ENCODE measurements around the gene SIPA1L3. TPM values are rescaled to one million over a fixed set of nuclear protein-coding genes. Genes with fewer than 3 reads are reported as not detected.

SIPA1L3 gene
- total and polyA plus RNA-seq, 2 of the 13 experiments (the other 11 are each of a cell fraction or from before 2014, with no cell fraction given) = 5.5 to 7.7 TPM

DNA sequence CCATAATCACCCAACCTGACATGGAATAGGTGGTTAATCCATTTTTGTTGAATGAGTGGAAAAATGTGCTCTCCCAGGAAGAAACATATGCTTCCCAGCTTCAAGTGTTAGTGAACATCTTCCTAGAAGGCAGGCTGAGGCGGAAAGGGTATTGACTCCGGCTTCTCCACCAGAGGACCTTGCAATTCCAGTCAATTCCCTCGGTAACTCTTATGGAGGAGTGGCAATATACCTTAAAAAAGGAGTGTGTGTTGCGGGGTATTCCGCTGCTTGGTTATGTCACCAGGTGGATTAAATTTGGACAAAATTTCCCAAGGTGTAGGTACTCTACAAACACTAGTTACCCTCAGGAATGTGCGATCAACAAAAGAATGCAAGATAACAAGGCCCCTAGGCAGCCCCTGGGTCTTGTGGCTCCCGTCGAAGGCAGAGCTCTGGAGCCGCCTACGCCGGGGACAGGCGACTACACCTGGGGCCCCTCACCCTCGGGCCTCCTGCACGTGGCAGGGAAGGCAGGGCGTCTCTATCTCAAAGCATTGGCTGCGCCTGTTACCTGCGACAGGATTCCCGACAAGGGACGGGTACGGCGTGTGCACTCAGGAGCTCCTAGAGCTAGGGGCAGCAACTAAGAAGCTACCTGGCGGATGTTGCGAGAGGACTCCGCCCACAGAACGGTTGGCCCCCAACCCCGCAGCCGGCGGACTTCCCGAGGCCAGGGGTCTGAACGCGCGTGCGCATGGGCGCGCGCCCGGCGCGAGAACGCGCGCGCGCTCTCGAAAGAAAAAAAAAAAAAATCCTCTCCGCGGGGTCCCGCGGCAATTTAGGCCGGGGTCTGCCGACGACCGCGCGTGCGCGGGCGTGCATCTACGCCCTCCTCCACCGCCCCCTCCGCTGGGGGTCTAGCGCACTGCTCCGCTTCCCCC lies 801 bp upstream of the SIPA1L3 start, which contains the start of gene WDR87 (continued):
- TF ChIP-seq, protein P1, sequence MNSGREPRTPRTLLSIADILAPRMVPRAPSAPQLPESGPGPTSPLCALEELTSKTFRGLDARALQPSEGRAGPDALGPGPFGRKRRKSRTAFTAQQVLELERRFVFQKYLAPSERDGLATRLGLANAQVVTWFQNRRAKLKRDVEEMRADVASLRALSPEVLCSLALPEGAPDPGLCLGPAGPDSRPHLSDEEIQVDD (CRISPR knock-in tag; IDR thresholded peaks at IDR 0.05; ENCODE audit: borderline replicate concordance) = no peak
- TF ChIP-seq, protein P2, sequence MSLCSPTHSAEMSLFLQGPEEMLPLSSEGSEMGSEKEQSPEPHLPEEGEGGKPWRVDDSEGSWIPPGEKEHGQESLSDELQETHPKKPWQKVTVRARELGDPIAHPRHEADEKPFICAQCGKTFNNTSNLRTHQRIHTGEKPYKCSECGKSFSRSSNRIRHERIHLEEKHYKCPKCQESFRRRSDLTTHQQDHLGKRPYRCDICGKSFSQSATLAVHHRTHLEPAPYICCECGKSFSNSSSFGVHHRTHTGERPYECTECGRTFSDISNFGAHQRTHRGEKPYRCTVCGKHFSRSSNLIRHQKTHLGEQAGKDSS (CRISPR knock-in tag; IDR thresholded peaks at IDR 0.05; ENCODE audit: borderline replicate concordance, low read depth) = no peak
- TF ChIP-seq, protein P3, sequence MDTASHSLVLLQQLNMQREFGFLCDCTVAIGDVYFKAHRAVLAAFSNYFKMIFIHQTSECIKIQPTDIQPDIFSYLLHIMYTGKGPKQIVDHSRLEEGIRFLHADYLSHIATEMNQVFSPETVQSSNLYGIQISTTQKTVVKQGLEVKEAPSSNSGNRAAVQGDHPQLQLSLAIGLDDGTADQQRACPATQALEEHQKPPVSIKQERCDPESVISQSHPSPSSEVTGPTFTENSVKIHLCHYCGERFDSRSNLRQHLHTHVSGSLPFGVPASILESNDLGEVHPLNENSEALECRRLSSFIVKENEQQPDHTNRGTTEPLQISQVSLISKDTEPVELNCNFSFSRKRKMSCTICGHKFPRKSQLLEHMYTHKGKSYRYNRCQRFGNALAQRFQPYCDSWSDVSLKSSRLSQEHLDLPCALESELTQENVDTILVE (CRISPR knock-in tag; IDR thresholded peaks at IDR 0.05) = no peak
- 0 out of 2 replicates have a peak, but pooled peaks have one; percentile 26 for TF ChIP-seq NRL (CRISPR knock-in tag; IDR thresholded peaks at IDR 0.05; ENCODE audit: borderline replicate concordance)
- no peak for TF ChIP-seq NCOA1 (CRISPR knock-in tag; IDR thresholded peaks at IDR 0.05)
- no peak for TF ChIP-seq SMARCC2 (IDR thresholded peaks at IDR 0.05)
- TF ChIP-seq ZFYVE20 (CRISPR knock-in tag; IDR thresholded peaks at IDR 0.05; ENCODE audit: borderline replicate concordance, low read depth) = no peak
- TF ChIP-seq, protein P4, sequence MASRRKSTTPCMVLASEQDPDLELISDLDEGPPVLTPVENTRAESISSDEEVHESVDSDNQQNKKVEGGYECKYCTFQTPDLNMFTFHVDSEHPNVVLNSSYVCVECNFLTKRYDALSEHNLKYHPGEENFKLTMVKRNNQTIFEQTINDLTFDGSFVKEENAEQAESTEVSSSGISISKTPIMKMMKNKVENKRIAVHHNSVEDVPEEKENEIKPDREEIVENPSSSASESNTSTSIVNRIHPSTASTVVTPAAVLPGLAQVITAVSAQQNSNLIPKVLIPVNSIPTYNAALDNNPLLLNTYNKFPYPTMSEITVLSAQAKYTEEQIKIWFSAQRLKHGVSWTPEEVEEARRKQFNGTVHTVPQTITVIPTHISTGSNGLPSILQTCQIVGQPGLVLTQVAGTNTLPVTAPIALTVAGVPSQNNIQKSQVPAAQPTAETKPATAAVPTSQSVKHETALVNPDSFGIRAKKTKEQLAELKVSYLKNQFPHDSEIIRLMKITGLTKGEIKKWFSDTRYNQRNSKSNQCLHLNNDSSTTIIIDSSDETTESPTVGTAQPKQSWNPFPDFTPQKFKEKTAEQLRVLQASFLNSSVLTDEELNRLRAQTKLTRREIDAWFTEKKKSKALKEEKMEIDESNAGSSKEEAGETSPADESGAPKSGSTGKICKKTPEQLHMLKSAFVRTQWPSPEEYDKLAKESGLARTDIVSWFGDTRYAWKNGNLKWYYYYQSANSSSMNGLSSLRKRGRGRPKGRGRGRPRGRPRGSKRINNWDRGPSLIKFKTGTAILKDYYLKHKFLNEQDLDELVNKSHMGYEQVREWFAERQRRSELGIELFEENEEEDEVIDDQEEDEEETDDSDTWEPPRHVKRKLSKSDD (CRISPR knock-in tag; IDR thresholded peaks at IDR 0.05; ENCODE audit: low read depth) = no peak
- TF ChIP-seq ATF7 (IDR thresholded peaks at IDR 0.05) = no peak
- TF ChIP-seq ATF7 (CRISPR knock-in tag; IDR thresholded peaks at IDR 0.05) = no peak
- TF ChIP-seq ZFP41 (CRISPR knock-in tag; IDR thresholded peaks at IDR 0.05; ENCODE audit: borderline replicate concordance) = no peak
- no peak; the same call in 1 of the 2 replicates for TF ChIP-seq SP4 (CRISPR knock-in tag; IDR thresholded peaks at IDR 0.05)
- 0 out of 2 replicates have a peak, but pooled peaks have one; percentile 3 for TF ChIP-seq ZKSCAN8 (CRISPR knock-in tag; IDR thresholded peaks at IDR 0.05; ENCODE audit: borderline replicate concordance)
- peak; percentile 59 for TF ChIP-seq SPEN (CRISPR knock-in tag; IDR thresholded peaks at IDR 0.05; ENCODE audit: low read depth)
- TF ChIP-seq, protein P5, sequence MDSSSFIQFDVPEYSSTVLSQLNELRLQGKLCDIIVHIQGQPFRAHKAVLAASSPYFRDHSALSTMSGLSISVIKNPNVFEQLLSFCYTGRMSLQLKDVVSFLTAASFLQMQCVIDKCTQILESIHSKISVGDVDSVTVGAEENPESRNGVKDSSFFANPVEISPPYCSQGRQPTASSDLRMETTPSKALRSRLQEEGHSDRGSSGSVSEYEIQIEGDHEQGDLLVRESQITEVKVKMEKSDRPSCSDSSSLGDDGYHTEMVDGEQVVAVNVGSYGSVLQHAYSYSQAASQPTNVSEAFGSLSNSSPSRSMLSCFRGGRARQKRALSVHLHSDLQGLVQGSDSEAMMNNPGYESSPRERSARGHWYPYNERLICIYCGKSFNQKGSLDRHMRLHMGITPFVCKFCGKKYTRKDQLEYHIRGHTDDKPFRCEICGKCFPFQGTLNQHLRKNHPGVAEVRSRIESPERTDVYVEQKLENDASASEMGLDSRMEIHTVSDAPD (CRISPR knock-in tag; IDR thresholded peaks at IDR 0.05) = no peak
- no peak for TF ChIP-seq ATF7-NPFF (CRISPR knock-in tag; IDR thresholded peaks at IDR 0.05; ENCODE audit: low read depth)
- TF ChIP-seq TOE1 (CRISPR knock-in tag; IDR thresholded peaks at IDR 0.05) = no peak
- no peak for TF ChIP-seq SRY (CRISPR knock-in tag; IDR thresholded peaks at IDR 0.05)
- TF ChIP-seq RFX1 (IDR thresholded peaks at IDR 0.05) = no peak
- TF ChIP-seq SP1 (IDR thresholded peaks at IDR 0.05) = no peak
- TF ChIP-seq SP1 (CRISPR knock-in tag; IDR thresholded peaks at IDR 0.05) = no peak
